GM18861 (cell line): ENCODE data around the gene PDE4C.

Experiments used
- ATAC-seq: cut with Tn5 transposase; IDR thresholded peaks from one replicate; pipeline ENCODE4 v1.9.1; 2021; ENCODE audit not compliant: unreplicated experiment

PDE4C gene

DNA sequence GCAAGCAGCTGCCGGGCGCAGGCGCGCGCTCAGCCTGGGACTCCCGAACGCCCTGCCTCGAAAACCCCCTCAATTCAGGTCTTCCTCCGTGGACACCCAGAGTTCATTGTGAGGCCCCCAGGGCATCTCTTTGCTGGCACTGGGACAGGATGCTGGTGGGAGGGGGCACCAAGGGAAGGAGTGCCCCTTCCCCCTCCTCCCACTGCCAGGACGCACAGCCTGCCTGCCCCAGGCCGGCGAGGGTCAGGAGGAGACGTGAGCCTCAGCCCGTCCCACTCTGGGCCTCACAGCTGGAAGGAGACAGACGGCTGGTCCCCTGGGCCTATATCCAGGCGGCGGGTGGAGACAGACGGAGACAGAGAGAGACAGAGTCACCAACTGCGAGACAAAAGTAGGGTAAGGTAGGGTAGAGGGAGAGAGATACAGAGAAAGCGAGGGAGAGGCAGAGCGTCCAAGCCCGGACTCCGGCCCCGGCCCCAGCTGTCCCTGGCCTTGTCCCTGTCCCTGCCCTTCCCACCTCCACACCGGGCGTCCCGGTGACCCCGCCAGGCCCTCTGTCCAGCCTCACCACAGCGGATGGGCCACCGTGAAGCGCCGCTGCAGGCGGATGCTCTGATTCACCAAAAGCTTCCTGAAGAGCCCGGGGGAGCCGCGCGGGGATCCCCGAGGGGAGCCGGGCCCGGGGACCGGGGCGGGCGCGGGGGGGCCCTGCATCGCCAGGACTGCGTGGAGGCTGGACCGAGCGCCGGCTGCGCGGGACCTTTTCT lies at the start of gene PDE4C:
Gene PDE4C, minus strand, starts transcription at position 737 of the 767 bp plus-strand sequence. Its CDS starts 23 bp downstream, at position 714.
- no peak for ATAC-seq

GRCh38 chr19:18274781-18275356 lies 48.6 kb upstream of the PDE4C start:
- no peak for ATAC-seq

DNA sequence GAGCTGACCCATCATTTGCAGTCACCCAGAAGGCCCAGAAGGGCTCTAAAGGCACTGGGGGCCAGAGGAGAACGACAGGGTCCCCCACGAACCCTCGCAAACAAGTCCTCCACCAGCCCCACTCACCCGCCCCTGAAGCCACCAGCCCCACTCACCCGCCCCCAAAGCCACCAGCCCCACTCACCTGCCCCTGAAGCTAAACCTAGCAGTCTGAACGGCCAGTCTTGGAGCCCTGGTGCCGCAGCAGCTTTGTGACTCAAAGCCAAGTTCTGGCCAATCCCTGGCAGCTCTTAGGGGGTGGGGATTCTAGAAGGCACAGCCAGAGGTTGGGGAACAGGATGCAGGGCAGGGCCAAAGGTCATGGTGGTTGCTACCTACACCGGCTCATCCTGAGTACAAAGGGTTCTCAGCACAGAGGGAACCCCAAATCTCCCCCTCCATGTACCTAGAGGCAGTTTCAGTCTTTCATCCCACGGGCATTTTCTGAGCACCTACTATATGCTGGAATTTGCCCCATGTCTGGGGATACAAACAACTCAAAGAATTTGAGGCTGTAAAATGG lies 48.1 kb upstream of the PDE4C start, which contains the start of gene IQCN:
Gene IQCN, minus strand, starts transcription at position 234 of the 562 bp plus-strand sequence. CDS start 4,974 bp downstream, outside the sequence.
- no peak for ATAC-seq

DNA sequence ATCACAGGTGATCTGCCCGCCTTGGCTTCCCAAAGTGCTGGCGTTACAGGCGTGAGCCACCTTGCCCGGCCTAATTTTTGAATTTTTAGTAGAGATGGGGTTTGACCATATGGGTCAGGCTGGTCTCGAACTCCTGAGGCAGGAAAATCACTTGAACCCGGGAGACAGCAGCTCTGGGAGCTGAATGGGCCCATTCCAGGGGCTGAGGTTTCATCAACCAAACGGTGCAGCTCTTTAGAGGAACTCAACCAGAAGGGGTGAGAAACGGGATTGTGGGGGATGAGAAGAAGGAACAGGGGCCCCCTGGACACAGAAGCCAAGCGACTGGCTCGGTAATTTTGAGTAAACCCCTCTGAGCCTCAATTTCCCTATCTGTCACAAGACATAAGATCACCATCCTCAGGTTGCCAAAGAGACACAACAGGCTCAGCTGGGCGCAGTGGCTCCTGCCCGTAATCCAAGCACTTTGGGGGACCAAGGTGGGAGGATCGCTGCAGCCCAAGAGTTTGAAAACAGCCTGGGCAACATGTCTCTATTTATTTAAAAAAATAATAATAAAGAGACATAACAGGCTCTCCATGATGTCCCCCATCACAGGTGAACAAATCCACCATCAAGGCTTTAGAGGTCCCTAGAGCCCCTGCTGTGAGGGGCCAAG lies 47.5 kb upstream of the PDE4C start:
- no peak for ATAC-seq

- no peak for ATAC-seq
These were observed 45.2 kb upstream of the PDE4C start for GRCh38 chr19:18271433-18271841.

DNA sequence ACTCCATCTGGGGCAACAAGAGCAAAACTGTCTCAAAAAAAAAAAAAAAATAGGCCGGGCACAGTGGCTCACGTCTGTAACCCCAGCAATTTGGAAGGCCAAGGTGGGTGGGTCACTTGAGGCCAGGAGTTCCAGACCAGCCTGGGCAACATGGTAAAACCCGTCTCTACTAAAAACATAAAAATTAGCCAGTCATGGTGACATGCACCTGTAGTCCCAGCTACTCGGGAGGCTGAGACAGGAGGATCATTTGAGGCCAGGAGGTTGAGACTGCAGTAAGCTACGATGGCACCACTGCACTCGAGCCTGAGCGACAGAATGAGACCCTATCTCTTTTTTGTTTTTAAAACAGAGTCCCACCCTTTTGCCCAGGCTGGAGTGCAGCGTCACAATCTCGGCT lies 44.1 kb upstream of the PDE4C start:
- no peak for ATAC-seq

DNA sequence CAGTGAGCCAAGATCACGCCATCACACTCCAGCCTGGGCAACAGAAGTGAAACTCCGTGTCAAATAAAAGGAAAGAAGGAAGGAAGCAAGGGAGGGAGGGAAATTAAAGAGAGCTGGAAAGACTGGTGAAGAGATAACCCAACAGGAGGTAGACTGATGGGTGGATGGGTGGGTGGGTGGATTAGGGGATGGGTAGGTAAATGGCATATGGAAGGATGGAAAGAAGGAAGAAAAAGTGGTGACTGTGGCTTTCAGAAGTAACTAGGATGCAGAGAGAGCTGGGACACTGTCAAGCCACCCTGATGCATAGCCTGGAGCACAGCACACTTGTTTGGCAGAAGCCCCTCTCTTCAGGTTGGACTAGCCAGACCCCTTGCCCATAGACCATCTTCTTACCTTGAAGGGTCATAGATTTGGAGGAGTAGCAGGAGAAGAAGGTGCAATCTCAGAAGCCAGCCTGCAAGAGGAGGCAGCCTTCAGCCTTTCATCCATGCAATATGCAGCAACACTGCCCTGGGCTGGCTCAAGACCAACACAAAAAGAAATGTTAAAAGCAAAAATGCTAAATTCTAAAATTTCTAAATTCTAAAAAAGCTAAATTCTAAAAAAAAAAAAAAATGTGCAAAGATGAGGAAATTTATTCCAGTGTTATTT lies 43.0 kb upstream of the PDE4C start:
- ATAC-seq, result no peak

- ATAC-seq, result no peak
These were observed 40.8 kb upstream of the PDE4C start for GRCh38 chr19:18266771-18267686.

GRCh38 chr19:18265582-18265981 lies 39.3 kb upstream of the PDE4C start:
- no peak for ATAC-seq

DNA sequence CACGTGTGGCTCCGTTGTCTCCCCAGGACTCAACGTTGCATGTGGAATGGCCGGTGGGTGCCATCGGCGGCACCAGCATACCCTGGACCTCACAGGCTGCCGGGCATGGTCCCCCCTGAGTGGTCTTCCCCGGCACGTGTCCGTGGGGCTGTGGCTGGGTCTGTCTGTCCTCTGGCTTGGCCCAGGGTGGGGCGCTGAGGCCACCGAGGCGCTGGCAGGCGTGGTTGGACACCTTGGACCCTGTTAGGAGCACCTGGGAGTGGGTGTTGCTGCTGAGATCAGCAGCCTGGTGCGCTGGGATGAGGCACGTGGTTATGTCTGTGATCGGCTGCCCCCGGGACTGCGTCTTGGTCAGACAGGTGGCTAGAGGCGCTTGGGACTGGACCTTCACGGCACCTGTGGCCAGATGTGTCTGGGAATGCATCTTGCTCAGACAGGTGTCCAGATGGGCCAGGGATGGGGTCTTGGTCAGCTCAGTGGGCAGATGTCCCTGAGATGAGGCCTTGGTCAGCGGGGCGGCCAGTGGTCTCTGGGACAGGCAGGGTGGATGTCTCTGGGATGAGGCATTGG lies 38.8 kb upstream of the PDE4C start:
- ATAC-seq, result no peak

DNA sequence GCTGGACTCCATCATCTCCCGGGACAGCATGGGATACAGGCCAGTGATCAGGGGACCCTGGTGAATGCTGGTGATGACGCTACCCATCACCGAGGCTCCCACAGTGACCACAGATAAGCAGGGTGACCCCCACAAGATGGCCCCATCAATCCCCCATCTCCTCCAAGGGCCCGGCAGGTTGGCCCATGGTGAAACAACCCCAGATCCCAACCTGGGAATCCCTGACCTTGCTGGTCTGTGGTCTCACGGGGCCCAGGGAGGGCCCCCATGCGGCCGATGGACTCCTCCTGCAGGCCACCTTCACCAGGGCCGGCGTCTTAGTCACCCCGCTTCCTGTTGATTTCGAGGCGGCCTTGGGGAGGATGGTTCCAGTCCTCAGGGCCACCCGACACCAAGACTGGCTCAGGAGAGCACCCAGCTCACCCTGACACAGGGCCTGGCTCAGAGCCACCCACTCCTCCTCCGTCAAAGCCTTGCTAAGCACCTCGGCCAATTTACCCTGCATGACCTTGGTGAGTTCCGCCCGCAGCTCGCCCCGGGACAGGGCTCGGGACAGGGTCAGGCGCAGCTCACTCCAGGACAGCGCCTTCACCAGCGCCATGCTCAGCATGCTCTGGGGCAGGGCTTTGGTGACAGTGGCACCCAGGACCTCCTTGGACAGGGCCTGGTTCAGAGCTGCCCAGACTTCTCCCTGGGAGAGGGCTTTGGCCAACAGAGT lies 38.1 kb upstream of the PDE4C start:
- ATAC-seq, result no peak

- ATAC-seq, result no peak
These were observed 37.3 kb upstream of the PDE4C start for GRCh38 chr19:18263324-18264136.

GRCh38 chr19:18262917-18263316 lies 36.7 kb upstream of the PDE4C start:
- no peak for ATAC-seq

DNA sequence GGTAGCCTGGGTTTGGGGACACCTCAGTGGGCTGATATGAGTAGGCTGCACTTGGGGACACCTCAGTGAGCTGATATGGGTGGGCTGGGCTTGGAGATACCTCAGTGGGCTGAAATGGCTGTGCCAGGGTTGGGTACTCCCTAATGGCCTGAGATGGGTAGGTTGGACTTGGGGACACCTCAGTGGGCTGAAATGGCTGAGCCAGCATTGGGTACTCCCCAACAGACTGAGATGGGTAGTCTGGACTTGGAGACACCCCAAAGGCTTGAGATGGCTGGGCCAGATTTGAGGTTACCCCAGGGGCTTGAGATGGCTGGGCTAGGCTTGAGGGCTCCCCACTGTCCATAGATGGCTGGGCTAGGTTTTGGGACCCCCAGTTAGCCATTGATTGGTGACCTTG lies 35.9 kb upstream of the PDE4C start:
- no peak for ATAC-seq

- no peak for ATAC-seq
These were observed 35.2 kb upstream of the PDE4C start for GRCh38 chr19:18261474-18261873.

- ATAC-seq, result no peak
These were observed 33.7 kb upstream of the PDE4C start for GRCh38 chr19:18259893-18260292.

DNA sequence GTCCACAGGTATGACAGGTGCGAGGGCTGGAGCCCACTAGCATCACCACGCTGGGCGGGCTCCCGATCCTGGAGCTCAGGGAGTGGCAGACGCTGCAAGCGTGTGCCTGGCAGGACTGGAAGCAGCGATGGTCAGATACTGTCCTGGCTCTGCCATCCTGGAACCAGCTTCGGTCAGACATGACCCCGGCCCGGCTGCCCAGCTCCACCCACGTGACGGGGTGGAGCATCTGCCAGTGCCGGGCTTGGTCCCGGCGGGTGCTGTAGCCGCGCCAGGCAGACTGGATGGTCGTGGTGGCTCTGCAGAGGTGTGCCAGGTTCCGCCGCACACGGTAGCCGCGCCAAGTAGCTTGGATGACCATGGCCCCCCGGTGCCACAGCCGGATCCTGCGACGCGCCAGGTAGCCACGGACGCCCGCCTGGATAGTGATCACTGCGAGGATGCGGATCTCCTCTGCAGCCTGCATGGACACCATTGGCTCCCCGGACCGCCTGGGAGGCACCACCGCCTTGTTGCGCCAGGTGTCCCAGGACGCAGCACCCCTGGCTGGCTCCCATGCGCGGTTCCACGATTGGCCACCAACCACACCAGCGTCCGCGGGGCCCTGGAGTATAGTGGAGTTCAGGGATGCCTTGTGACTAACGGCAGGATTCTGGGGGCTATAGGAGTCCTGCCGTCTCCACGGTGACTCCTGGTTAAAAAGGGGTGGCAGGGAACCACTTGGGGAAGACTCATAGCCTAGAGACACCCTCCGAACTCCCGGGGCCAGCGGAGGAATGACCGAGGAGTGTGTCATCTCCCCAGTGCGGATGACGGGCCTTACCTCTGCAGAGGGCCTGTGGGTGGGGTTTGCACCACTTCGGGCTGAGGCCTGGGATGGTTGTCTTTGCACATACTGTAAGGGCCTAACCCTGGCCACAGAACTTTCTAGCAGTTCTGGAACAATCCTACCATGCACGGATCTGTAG lies 31.5 kb upstream of the PDE4C start:
- no peak for ATAC-seq
